Stomach (tissue), 9 donors: ENCODE measurements around the gene PKNOX2. TPM values are rescaled to one million over a fixed set of nuclear protein-coding genes. Genes with fewer than 3 reads are reported as not detected.

Source experiments
- DNase-seq, 2 donors: peaks; one replicate each; pipeline versions ENCODE4 v3.0.0 to v3.0.0-alpha.2; 2013 to 2019
- H3K27ac ChIP-seq, 5 donors: fragments of 200-600 bp in 4 of 5; sonication (generic) in 4 of 5; one replicate each; pipeline ENCODE4 v1.5.1; 2013 to 2019; ENCODE audit warnings: mild to moderate bottlenecking in 1 of 5, moderate library complexity in 1 of 5
- H3K27me3 ChIP-seq, 3 donors: fragments of 200-600 bp; sonication (generic); one replicate each; pipeline ENCODE4 v1.5.1; 2017 to 2019; ENCODE audit warnings: mixed run types in 1 of 3
- H3K36me3 ChIP-seq, 4 donors: fragments of 200-600 bp; sonication (generic); 1 replicate in 3 of 4; 2 replicates in 1 of 4; pipeline ENCODE4 v1.5.1; 2016 to 2019
- H3K4me1 ChIP-seq, 4 donors: fragments of 200-600 bp; sonication (generic); one replicate each; pipeline ENCODE4 v1.5.1; 2016 to 2019
- H3K4me3 ChIP-seq, 4 donors: fragments of 200-600 bp; sonication (generic) in 3 of 4; one replicate each; pipeline ENCODE4 v1.5.1; 2016 to 2019; ENCODE audit warnings: mild to moderate bottlenecking in 1 of 4
- H3K9me3 ChIP-seq, 4 donors: fragments of 200-600 bp; sonication (generic); one replicate each; pipeline ENCODE4 v1.5.1; 2016 to 2019
- EP300 ChIP-seq: sonication (generic); formaldehyde crosslinking; IDR thresholded peaks from one replicate; pipeline ENCODE4 v1.6.1; 2017; ENCODE audit warnings: antibody characterized with exemption
- POLR2A ChIP-seq, 4 donors: fragments of 450-650 bp; IDR thresholded peaks; one replicate each; pipeline ENCODE4 v1.6.1; 2016; ENCODE audit warnings: antibody characterized with exemption in 4 of 4, control low read depth in 2 of 4, mild to moderate bottlenecking in 1 of 4, moderate library complexity in 1 of 4
- POLR2AphosphoS5 ChIP-seq, 3 donors: sonication (generic); formaldehyde crosslinking; IDR thresholded peaks; one replicate each; pipeline ENCODE4 v1.6.1; 2016; ENCODE audit warnings: antibody characterized with exemption in 3 of 3
- WGBS, 5 donors: extraction: QIAGEN DNeasy Blood & Tissue Kit in 3 of 5; methylation state at CpG; one replicate each; pipeline versions ENCODE4 v1.1.5 to v1.1.7; 2013 to 2018; 5-methylcytosine and 5-hydroxymethylcytosine counted together
- intact Hi-C: fragments of 100-400 bp; cut with DNase I; formaldehyde crosslinking; loops from one replicate; pipeline ENCODE4 v1.15.1; 2023; ENCODE audit warnings: low total_unique reads
- polyA plus RNA-seq, 3 donors: library from polyadenylated mRNA; stranded (reverse); fragments of 200-250 nt; gene quantifications; one replicate each; pipeline ENCODE4 v1.2.3, GENCODE V29; 2013
- total RNA-seq, 5 donors: library from RNA; depleted of rRNA; stranded (reverse); fragments of >200 nt; gene quantifications; one replicate each; pipeline versions ENCODE4 v1.1.0 to v1.2.3, GENCODE V29; 2014 to 2016
- TF ChIP-seq, protein P1 (sequence below), 7 experiments: fragments of 450-650 bp in 4 of 7; fragments of 200-600 bp in 3 of 7; sonication (generic) in 3 of 7; IDR thresholded peaks; one replicate each; pipeline ENCODE4 v1.5.1; 2016 to 2019; ENCODE audit warnings: antibody characterized with exemption in 7 of 7, control low read depth in 2 of 7, mild to moderate bottlenecking in 1 of 7
- donor health status: healthy with polysubstance abuse.
- donor health status: Bipolar disorder and iron deficiency.
- donor health status: healthy.

The PKNOX2 gene
- total and polyA plus RNA-seq, 8 donors, result 0.83 to 4.9 (median 2.3) TPM; not detected in 1

- DNase-seq, result no peak
Measured at GRCh38 chr11:125435461-125436238, 271.1 kb downstream of the PKNOX2 start.

DNA sequence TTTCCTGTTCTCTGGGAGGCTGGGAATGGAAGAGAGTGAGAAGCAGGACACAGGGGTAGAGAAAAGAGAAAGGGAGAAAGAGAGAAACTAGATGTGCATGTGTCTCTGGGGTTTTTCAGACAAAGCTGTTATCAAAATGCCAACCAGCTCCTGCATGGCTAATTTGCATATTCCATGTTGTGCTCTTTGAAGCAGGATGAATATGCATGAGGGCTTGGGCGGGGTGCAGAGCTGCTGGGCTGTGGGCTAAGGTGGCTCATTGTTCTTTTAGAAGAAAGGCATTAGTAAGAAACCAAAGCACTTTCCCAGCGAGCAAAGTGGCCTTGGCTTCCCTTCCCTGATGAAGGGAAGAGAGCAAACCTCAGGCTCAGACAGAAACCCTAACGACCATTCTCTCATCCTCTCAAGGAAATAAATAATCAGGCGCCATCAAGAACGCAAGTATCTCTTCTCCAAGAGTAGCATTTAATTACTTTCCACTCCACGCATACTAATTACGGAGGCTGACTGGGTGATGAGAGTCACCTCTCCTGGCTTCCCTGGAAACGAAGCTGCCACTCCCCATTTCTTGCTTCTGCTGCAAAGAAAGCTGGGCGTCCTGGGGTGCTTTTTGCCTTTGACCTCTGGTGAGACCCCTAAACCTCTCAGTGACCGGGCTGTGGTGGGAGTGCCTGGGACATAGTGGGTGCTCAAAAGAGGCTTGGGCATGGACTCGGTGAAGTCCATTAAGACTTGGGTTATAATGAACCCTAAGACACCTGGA lies 277.3 kb downstream of the PKNOX2 start:
- 58 to 65% (median 63%) methylated on average over 11 of the region's 11 CpGs for WGBS, 5 donors
- peaks cover 0 to 6% (median 0%) of the 10 kb centered on the region in 3 donors for H3K27me3 ChIP-seq
- H3K36me3 ChIP-seq, result peaks cover 0 to 41% (median 9%) of the 10 kb centered on the region in 4 donors
- DNase-seq, result no peak
- no peak overlapping the region for H3K27ac ChIP-seq
- H3K4me1 ChIP-seq, result no peaks in the 10 kb centered on the region
- no peaks in the 10 kb centered on the region for H3K9me3 ChIP-seq
- intact Hi-C loops, result no loop called here
- no peak overlapping the region for H3K4me3 ChIP-seq
- TF ChIP-seq, protein P1, sequence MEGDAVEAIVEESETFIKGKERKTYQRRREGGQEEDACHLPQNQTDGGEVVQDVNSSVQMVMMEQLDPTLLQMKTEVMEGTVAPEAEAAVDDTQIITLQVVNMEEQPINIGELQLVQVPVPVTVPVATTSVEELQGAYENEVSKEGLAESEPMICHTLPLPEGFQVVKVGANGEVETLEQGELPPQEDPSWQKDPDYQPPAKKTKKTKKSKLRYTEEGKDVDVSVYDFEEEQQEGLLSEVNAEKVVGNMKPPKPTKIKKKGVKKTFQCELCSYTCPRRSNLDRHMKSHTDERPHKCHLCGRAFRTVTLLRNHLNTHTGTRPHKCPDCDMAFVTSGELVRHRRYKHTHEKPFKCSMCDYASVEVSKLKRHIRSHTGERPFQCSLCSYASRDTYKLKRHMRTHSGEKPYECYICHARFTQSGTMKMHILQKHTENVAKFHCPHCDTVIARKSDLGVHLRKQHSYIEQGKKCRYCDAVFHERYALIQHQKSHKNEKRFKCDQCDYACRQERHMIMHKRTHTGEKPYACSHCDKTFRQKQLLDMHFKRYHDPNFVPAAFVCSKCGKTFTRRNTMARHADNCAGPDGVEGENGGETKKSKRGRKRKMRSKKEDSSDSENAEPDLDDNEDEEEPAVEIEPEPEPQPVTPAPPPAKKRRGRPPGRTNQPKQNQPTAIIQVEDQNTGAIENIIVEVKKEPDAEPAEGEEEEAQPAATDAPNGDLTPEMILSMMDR (IDR thresholded peaks at IDR 0.05), result no peak
- TF ChIP-seq POLR2A (IDR thresholded peaks at IDR 0.05) (no peak), EP300 (no peak), POLR2AphosphoS5 (IDR thresholded peaks at IDR 0.05) (no peak)

More at GRCh38 chr11:125435461-125436238, 271.1 kb downstream of the PKNOX2 start:
- peaks cover 0 to 19% (median 3%) of the 10 kb centered on the region in 4 donors for H3K36me3 ChIP-seq
- no peaks in the 10 kb centered on the region for H3K27me3 ChIP-seq
- WGBS, 5 donors, result 67 to 82% (median 73%) methylated on average over 8 to 9 of the region's 9 CpGs
- H3K9me3 ChIP-seq, result no peaks in the 10 kb centered on the region
- H3K4me1 ChIP-seq, result no peaks in the 10 kb centered on the region
- TF ChIP-seq POLR2AphosphoS5 (IDR thresholded peaks at IDR 0.05), result no peak
- H3K4me3 ChIP-seq, result no peak overlapping the region
- intact Hi-C loops, result no loop called here
- H3K27ac ChIP-seq, result no peak overlapping the region

DNA sequence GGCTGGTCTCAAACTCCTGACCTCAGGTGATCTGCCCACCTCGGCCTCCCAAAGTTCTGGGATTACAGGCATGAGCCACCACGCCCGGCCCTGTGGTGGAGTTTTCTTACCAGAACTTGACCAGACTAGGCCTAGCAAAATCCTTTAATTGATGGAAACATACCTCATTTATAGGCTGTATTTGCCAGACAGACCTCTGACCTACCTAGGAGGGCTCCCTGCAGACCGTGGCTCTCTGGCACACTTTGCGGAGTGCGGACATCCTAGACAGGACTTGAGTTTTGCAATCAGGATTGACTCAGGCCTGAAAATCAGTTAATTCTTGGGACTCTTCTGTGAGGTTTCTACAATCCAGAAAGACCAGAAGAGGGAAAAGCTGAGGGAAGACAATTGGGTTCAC lies 278.4 kb downstream of the PKNOX2 start:
- intact Hi-C loops, result no loop called here
- WGBS, 5 donors, result 91 to 100% (median 94%) methylated on average over 6 of the region's 6 CpGs
- TF ChIP-seq EP300 (no peak), POLR2A (IDR thresholded peaks at IDR 0.05) (no peak), POLR2AphosphoS5 (IDR thresholded peaks at IDR 0.05) (no peak)
- TF ChIP-seq, protein P1 (IDR thresholded peaks at IDR 0.05), result no peak
- no peak overlapping the region for H3K4me3 ChIP-seq
- no peak for DNase-seq
- H3K27ac ChIP-seq, result no peak overlapping the region
- no peaks in the 10 kb centered on the region for H3K9me3 ChIP-seq
- peaks cover 0 to 6% (median 0%) of the 10 kb centered on the region in 3 donors for H3K27me3 ChIP-seq
- peaks cover 0 to 46% (median 9%) of the 10 kb centered on the region in 4 donors for H3K36me3 ChIP-seq
- H3K4me1 ChIP-seq, result no peaks in the 10 kb centered on the region

DNA sequence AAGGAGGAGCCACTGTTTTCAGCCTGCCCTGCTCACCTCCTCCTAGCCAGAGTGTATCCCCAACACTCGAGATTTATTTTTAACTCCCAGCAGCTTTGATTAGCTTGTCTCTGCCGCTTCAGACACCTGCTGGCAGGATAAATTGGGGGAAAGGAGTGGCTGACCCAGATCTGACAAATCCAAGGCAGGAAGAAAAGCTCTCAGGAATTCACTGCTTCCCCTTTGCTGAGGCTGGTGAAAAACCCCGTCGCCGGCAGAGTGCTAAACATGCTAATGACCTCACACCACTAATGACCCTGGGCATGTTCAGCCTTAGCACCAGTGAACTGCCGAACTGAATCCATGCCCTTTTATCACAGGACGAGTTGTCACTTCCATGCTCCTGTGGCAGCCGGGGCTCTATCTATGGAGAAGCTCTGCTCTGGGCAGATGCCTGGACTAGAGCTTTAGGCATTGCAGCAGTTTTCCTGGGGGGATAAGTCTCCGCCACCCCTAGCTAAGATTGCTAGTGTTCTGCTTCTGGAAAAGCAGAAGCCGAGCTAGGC lies 279.3 kb downstream of the PKNOX2 start:
- Histone ChIP-seq H3K27me3 (peaks cover 0 to 6% (median 0%) of the 10 kb centered on the region in 3 donors), H3K4me3 (no peak overlapping the region), H3K36me3 (peaks cover 0 to 51% (median 12%) of the 10 kb centered on the region in 4 donors), H3K9me3 (no peaks in the 10 kb centered on the region), H3K27ac (no peak overlapping the region), H3K4me1 (no peaks in the 10 kb centered on the region)
- WGBS, 5 donors, result 40 to 48% (median 41%) methylated on average over 10 of the region's 10 CpGs
- intact Hi-C loops, result no loop called here
- no peak for DNase-seq
- TF ChIP-seq POLR2A (IDR thresholded peaks at IDR 0.05), result no peak
- no peak for TF ChIP-seq EP300
- TF ChIP-seq, protein P1 (IDR thresholded peaks at IDR 0.05), result no peak
